ENCODE measurements around the gene SON. TPM values are rescaled to one million over a fixed set of nuclear protein-coding genes. Genes with fewer than 3 reads are reported as not detected.

The SON gene
- 121 and 123 TPM in 2 replicates for polyA plus RNA-seq
- polyA minus RNA-seq, result 221 and 290 TPM in 2 replicates

- H3K4me2 ChIP-seq (ENCODE audit: low read length), result peak within 1 kb of the TSS; percentile 84
- H3K9me3 ChIP-seq (ENCODE audit: low read length), result no peaks in the 10 kb centered on the region
- peaks cover 3% of the 10 kb centered on the region for H4K20me1 ChIP-seq (ENCODE audit: insufficient read depth)
- peak within 1 kb of the TSS; percentile 78 for H2AFZ ChIP-seq (ENCODE audit: low read depth, low read length)
- H3K9me2 ChIP-seq (ENCODE audit: insufficient read depth, low read length), result no peaks in the 10 kb centered on the region
- H3F3A ChIP-seq (ENCODE audit: insufficient read depth, low read length, poor library complexity, severe bottlenecking), result no peaks in the 10 kb centered on the region
- peak within 1 kb of the TSS; percentile 96 for H3K9ac ChIP-seq (ENCODE audit: low read length)
- H3K4me3 ChIP-seq (ENCODE audit: low read length), result peak within 1 kb of the TSS; percentile 72
- H3K27ac ChIP-seq (ENCODE audit: low read length), result peak within 1 kb of the TSS; percentile 99
- H3K27me3 ChIP-seq (ENCODE audit: insufficient read depth, low read depth, low read length), result no peaks in the 10 kb centered on the region
- H3K36me3 ChIP-seq (ENCODE audit: insufficient read depth, low read length), result no peaks in the 10 kb centered on the region
- peaks cover 73% of the 10 kb centered on the region for H3K79me2 ChIP-seq (replicated peaks; ENCODE audit: insufficient read depth, low read length)
- TF ChIP-seq MXI1 (conservative IDR thresholded peaks at IDR 0.05; ENCODE audit: poor library complexity, severe bottlenecking) (no peak), REST (IDR thresholded peaks at IDR 0.05; ENCODE audit: borderline replicate concordance) (peak; percentile 94), TAF1 (IDR thresholded peaks at IDR 0.05; ENCODE audit: low read depth) (peak; percentile 88), POLR2AphosphoS5 (IDR thresholded peaks at IDR 0.05) (peak; percentile 98), CTCF (IDR thresholded peaks at IDR 0.05; ENCODE audit: poor library complexity, severe bottlenecking) (no peak), SMC3 (conservative IDR thresholded peaks at IDR 0.05; ENCODE audit: poor library complexity) (peak; percentile 5), EZH2 (IDR thresholded peaks at IDR 0.05; ENCODE audit: borderline replicate concordance, insufficient read depth, low read length, poor library complexity, severe bottlenecking) (no peak), EP300 (conservative IDR thresholded peaks at IDR 0.05; ENCODE audit: poor library complexity, severe bottlenecking) (peak; percentile 80), RAD21 (conservative IDR thresholded peaks at IDR 0.05) (no peak)
Measured at GRCh38 chr21:33542640-33543504, at the start of gene SON. Gene SON, plus strand, starts transcription at chr21:33543038. Its CDS starts 55 bp downstream, at chr21:33543093.

GRCh38 chr21:33493756-33494155 lies 49.1 kb upstream of the SON start:
- no peak overlapping the region for H3K4me3 ChIP-seq (ENCODE audit: low read length)
- H3K27me3 ChIP-seq (ENCODE audit: insufficient read depth, low read depth, low read length), result no peaks in the 10 kb centered on the region
- H3K9me2 ChIP-seq (ENCODE audit: insufficient read depth, low read length), result no peaks in the 10 kb centered on the region
- H4K20me1 ChIP-seq (ENCODE audit: insufficient read depth), result no peaks in the 10 kb centered on the region
- no peak overlapping the region for H2AFZ ChIP-seq (ENCODE audit: low read depth, low read length)
- no peak overlapping the region for H3K9ac ChIP-seq (ENCODE audit: low read length)
- no peaks in the 10 kb centered on the region for H3K36me3 ChIP-seq (ENCODE audit: insufficient read depth, low read length)
- H3K9me3 ChIP-seq (ENCODE audit: low read length), result no peaks in the 10 kb centered on the region
- TF ChIP-seq REST (IDR thresholded peaks at IDR 0.05; ENCODE audit: borderline replicate concordance), result no peak
- TF ChIP-seq CTCF (IDR thresholded peaks at IDR 0.05; ENCODE audit: poor library complexity, severe bottlenecking), result no peak
- no peak for TF ChIP-seq EP300 (conservative IDR thresholded peaks at IDR 0.05; ENCODE audit: poor library complexity, severe bottlenecking)
- no peak for TF ChIP-seq TAF1 (IDR thresholded peaks at IDR 0.05; ENCODE audit: low read depth)
- no peak for TF ChIP-seq MXI1 (conservative IDR thresholded peaks at IDR 0.05; ENCODE audit: poor library complexity, severe bottlenecking)
- no peak for TF ChIP-seq RAD21 (conservative IDR thresholded peaks at IDR 0.05)
- TF ChIP-seq SMC3 (conservative IDR thresholded peaks at IDR 0.05; ENCODE audit: poor library complexity), result no peak
- TF ChIP-seq EZH2 (IDR thresholded peaks at IDR 0.05; ENCODE audit: borderline replicate concordance, insufficient read depth, low read length, poor library complexity, severe bottlenecking), result no peak
- TF ChIP-seq POLR2AphosphoS5 (IDR thresholded peaks at IDR 0.05), result no peak
- H3K79me2 ChIP-seq (replicated peaks; ENCODE audit: insufficient read depth, low read length), result no peaks in the 10 kb centered on the region
- no peak overlapping the region for H3K27ac ChIP-seq (ENCODE audit: low read length)
- H3K4me2 ChIP-seq (ENCODE audit: low read length), result no peak overlapping the region
- H3F3A ChIP-seq (ENCODE audit: insufficient read depth, low read length, poor library complexity, severe bottlenecking), result no peaks in the 10 kb centered on the region

Data from neural cell (in vitro differentiated cells).